Stimulated activated CD8-positive, alpha-beta memory T cell treated with anti-CD3 and anti-CD28 coated beads, Interleukin-2, amount 100 ng/mL, for 48 hours (primary cell): ENCODE results near the gene TUBB8B.
"Not testable (repeated sequence)": the region's sequence is repeated elsewhere in the genome, so short reads cannot be mapped to it uniquely, and the experiment has no call there.

Experiments used
- DNase-seq, 2 donors: peaks; one replicate each; pipeline ENCODE4 v3.0.0-alpha.2; 2020; ENCODE audit warnings: low read depth in 2 of 2

The TUBB8B gene

GRCh38 chr18:12773-13172 lies 36.6 kb downstream of the TUBB8B start:
- DNase-seq: not testable (repeated sequence)

GRCh38 chr18:11383-12274 lies 37.8 kb downstream of the TUBB8B start:
- not testable (repeated sequence) for DNase-seq

DNA sequence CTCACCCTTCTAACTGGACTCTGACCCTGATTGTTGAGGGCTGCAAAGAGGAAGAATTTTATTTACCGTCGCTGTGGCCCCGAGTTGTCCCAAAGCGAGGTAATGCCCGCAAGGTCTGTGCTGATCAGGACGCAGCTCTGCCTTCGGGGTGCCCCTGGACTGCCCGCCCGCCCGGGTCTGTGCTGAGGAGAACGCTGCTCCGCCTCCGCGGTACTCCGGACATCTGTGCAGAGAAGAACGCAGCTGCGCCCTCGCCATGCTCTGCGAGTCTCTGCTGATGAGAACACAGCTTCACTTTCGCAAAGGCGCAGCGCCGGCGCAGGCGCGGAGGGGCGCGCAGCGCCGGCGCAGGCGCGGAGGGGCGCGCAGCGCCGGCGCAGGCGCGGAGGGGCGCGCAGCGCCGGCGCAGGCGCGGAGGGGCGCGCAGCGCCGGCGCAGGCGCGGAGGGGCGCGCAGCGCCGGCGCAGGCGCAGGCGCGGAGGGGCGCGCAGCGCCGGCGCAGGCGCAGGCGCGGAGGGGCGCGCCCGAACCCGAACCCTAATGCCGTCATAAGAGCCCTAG lies 38.7 kb downstream of the TUBB8B start:
- not testable (repeated sequence) for DNase-seq

- DNase-seq: not testable (repeated sequence)
Observed at GRCh38 chr18:9937-10336, 39.5 kb downstream of the TUBB8B start.
